HG03039 (cell line): Measurements from ENCODE around the gene SDR42E2.
"Not testable (repeated sequence)": the region's sequence is repeated elsewhere in the genome, so short reads cannot be mapped to it uniquely, and the experiment has no call there.

ENCODE experiments used
- ATAC-seq: cut with Tn5 transposase; IDR thresholded peaks from one replicate; pipeline ENCODE4 v1.9.1; 2021; ENCODE audit warnings: mild to moderate bottlenecking, moderate library complexity; ENCODE audit not compliant: unreplicated experiment

The SDR42E2 gene

DNA sequence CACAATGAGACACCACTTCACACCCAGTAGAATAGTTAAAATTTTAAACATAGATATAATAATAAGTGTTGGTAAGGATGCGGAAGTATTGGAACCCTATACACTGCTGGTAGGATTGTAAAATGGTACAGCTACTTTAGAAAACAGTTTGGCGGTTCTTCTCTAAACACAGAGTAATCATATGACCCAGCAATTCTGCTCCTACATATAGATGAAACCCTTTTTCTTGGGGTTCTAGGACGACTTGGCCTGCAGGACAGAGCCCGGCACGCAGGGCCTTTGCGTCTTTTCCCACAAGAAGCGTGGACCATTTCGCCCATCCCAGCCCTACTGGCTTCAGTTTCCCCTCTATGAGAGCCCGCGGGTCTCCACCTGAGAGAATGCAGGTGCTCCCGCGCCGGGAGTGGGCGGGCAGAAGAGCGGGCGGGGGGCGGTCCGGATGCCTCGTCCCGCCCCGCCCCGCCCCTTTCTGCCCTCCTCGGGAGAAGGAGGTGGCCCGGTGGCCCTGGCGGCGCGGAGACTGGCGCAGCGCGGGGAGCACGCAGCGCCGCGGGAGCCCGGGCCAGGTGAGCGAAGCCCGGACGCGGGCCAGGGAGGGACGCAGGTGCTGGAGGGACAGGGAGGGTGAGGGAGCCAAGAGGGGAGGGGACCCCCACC is at the start of gene SDR42E2:
TSS of gene SDR42E2 (plus strand) at position 508 of the 657 bp plus-strand sequence. CDS start 3,077 bp downstream, outside the sequence.
- no peak for ATAC-seq

DNA sequence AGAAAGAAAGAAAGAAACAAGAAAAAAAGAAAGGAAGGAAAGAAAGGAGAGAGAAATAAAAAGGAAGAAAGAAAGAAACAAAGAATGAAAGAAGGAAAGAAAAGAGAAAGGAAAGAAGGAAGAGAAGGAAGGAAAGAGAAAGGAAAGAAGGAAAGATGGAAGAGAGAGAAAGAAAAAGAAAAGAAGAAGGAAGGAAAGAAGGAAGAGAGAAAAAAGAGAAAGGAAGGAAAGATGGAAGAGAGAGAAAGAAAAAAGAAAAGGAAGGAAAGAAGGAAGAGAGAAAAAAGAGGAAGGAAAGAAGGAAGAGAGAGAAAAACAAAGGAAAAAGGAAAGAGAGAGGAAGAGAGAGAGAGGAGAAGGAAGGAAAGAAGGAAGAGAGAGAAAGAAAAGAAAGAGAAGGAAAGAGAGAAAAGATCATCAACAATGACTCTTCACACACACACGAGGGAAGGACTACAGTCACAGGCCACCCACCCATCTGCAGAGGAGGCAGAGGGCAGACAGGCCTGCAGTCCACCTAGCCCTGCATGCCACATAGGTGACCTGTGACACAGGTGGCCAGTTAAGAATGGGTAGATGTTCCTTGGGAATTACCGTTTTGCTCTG is 46.1 kb upstream of the SDR42E2 start:
- no peak for ATAC-seq

DNA sequence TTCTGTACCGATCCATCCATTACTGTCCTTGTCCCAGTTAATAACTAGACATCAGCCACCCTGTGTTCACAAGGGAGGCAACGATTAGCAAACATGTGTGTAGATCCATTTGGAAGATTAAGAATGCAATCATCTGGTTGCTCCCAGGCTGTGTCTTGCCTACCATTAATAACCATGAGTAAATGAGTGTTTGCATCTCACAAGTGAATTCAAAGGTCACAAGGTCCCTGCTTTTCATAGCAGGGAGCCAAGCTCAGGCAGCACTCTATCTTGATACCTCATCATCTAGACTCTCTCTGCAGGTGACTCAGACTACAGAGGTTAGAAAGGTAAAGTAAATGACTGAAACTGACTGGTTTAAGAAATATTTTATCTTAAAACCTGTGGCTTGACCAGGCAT is 44.7 kb upstream of the SDR42E2 start:
- ATAC-seq, result no peak

DNA sequence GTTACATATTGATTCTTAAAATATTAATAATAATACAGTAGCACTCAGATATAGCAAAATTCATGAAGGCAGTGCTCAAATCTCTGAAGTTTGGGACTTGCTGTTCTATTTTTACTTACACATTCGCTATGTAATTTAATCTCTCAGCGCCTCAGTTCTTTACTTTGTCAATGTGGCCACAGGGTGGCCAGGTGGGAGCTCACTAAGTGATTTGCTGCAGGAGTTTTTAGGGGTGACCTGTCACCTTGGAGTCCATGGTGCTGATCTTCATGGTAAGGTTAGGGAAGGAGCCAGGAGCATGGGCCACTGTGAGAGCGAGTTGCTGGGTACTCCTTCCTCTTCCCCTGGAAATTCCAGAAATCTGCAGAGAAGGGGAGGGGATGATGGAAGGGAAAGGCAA is 41.9 kb upstream of the SDR42E2 start:
- ATAC-seq, result no peak

DNA sequence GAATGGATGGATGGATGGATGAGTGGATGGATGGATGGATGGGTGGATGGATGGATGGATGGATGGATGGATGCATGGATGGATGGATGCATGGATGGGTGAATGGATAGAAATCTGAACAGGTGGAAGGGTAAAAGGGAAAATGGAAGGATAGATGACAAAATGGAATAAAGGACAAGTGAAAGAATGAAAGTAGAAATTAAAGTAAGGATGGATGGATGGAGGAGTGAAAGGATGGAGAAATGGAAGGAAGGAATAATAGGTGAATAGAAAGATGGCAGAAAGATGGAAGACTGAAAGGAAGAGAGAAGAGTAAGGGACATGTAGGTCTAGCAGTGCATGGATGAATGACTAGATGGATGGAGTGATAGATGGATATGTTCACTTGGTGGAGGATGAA is 40.1 kb upstream of the SDR42E2 start:
- ATAC-seq, result no peak

DNA sequence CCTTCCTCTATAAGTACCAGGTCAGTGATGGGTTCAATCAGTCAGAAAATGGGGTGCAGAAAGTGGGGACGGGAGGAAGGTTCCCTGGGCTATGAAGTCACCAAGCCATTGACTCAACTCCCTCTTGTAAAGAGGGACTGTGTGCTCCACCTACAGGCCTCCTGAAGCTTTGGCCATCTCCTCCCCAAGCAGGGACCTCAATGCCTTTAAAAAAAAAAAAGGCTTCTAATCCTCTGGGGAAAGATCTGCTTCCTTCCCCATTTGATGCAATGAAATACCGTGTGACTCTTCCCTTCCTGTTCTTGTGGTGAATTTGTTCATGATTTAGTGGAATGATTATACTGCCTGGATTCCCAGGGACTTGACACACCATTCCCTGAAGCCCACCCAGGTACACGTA is 39.2 kb upstream of the SDR42E2 start:
- no peak for ATAC-seq

DNA sequence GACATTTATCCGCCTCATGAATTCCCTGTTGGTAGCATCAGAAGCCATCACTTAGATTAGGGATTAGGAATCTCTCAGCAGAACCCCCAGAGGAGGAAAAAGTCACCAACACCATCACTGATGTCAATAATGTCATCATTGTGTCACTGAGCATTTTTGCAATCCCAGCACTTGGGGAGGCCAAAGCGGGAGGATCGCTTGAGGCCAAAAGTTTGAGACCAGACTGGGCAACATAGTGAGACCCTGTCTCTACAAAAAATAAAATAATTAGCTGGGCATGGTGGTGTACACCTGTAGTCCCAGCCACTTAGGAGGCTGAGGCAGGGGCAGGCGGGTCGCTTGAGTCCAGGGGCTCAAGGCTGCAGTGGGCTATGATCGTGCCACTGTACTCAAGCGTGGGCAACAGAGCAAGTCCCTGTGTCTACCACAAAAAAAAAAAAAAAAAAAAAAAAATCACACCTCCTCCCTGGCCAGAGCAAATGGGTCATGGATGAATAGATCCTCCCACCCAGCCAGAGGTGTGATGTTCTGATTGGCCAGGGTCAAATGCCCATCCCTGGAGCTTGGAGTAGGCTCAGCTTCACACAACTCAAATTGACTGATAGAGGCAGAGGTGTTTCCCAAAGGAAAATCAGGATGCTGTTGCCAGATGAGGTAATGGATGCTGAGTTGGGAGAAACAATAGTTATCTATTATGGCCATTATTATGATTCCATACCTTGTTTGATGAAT is 38.4 kb upstream of the SDR42E2 start:
- no peak for ATAC-seq

DNA sequence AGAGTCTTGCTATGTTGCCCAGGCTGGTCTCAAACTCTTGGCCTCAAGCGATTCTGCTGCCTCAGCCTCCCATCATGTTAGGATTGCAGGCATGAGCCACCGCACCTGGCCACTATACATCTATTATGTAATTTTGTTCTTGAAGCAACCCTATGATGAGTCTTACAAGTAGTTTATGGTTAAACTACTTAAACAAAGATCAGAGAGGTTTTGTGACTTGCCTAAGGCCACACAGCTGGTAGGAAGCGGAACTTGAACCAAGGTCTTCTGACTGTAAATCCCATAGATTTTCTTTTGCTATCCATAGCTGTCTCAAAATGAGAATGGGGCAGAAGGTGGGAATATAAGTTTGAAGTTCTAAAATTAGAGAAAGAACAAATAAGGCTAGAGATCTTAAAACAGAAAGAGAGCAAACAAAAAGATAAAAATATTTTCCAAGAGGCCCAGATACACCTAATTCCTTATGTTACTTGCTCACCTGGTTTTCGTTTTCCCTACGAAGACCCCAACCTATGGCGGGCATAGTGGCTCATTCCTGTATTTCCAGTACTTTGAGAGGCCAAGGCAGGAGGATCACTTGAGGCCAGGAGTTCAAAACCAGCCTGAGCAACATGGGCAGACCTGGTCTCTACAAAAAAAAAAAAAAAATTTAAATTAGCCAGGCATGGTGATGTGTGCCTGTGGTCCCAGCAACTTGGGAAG is 37.6 kb upstream of the SDR42E2 start:
- ATAC-seq, result no peak

DNA sequence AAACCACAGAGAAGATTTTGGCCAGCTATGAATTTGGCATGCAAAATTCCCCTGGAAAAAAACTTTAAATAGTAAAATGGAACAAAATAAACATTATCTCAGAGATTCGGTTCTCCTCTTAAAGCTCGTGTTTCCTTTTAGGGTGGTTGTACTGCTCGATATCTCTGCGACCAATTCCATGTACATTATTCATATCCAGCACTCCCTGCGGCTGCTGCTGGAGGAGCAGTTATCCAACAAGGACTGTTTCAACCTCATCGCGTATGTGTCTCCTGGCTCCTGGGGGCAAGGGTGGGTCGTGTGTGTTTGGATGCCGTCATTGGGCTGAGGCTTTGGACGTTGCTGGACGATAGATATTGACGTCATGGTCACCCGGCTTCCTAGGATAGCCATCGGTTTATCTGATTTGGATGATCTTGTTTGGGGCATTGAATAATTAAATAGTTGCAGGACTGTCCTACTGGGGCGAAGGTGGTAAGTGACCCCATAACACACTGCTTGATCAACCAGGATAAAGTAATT is 36.2 kb upstream of the SDR42E2 start:
- no peak for ATAC-seq

DNA sequence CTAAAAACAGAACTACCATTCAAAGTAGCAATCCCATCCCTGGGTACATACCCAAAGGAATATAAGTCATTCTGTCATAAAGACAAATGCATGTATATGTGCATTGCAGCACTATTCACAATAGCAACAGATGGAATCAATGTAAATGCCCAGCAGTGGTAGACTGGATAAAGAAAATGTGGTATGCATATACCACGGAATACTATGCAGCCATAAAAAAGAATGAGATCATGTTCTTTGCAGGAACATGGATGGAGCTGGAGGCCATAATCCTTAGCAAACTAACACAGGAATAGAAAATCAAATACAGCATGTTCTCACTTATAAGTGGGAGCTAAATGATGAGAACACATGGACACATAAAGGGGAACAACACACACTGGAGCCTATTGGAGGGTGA is 33.8 kb upstream of the SDR42E2 start:
- ATAC-seq, result not testable (repeated sequence)

DNA sequence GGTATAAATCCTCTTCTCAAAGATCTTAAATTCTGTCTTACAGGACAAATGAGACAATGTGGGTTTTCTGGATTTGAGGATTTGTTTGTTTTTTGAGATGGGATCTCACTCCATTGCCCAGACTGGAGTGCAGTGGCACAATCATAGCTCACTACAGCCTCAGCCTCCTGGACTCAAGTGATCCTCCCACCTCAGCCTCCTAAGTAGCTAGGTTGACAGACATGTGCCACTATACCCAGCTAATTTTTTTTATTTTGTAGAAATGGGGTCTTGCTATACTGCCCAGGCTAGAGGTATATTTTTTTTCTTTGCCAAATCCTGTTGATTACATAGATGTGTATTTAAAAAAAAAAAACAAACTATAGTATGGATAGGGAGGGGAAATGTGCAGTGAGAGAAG is 31.8 kb upstream of the SDR42E2 start:
- no peak for ATAC-seq

DNA sequence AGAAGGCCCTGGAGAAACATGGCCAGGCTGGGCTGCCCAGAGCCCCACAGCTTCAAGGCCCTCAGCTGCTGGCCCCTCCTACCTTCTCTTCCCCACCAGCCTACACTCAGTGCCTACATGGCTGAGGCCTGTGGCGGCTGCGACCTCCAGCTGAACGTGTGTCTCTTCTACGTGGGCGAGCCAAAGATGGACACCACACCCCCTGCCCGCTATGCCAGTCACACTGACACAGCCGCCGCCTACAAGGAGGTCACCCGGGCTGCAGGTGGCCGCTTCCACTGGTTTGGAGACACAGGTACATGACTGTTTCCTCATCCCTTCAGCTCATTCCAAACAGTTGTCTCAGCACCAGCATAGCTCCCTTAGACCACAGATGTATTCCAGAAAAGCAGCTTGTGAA is 29.5 kb upstream of the SDR42E2 start:
- no peak for ATAC-seq

DNA sequence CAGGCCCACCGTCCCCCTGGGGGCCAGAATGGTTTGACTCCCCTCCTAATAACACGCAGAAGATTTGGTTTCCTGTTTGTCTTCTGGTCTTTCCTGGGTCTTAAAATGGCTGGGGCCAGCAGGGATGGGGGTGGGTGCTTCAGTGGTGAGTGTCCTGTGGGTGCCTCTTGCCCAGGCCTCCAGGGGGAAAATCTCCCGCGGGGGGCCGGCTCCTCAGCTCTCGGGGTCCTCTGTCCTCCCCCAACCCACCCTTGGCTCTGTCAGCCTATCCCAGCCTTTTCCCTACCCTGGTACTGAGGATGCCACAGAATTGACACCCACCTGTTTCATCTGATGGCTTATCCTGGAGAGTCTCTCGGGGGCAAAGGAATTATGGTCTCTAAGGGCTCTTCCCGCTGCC is 23.8 kb upstream of the SDR42E2 start:
- ATAC-seq, result no peak

DNA sequence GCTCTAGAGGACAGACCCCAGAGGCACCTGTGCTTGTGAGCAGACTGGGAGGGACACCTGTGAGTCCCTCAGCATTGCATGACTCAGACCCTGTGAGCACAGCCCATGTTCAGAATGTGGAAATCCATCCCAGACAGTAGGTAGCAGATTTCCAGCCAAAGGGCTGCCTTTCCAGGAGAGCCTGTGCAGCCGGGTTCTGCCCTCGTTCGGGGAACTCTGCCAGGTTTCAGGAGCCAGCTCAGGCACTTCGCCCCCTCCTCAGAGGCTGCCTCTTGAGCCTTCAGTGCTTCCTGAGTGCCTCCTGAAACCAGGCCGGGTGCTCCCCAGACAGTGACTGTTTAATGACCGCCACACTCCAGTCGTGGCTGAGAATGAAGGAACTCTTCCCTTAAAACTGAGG is 23.3 kb upstream of the SDR42E2 start:
- no peak for ATAC-seq

DNA sequence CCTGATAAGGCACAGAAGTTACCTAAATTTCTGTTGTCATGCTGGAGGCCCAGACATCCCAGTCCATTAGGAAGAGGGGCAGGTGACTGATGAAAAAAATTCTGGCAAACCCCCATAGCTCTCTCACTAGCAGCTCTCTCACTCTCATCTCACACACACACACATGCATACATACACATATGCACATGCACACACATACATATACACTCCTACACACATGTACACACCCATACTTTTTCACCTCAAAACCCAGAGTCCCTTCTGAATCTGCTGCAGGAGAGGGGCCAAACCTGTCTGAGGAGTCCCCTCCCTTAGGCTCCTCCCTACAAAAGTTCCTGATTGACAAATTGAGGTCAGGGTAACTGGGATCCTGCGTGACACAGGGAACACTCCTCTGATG is 22.6 kb upstream of the SDR42E2 start:
- no peak for ATAC-seq

DNA sequence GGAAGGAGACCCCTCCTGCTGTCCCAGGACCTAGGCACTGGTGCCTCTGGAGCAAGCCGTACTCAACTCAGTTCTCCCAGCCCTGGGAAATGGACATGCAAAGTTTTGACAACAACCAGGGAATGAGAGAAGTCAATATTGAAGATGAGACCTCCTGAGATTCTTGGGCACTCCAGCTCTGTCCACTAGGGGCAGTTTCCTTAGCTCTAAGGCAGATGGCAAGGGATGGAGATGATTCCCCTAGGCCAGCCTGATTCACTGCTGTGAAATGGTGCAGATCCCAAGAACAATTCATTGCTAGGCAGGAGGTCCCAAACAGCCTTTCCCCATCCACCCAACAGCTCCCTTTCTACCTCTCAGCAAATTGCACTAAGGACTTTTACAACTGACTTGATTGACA is 20.5 kb upstream of the SDR42E2 start:
- ATAC-seq, result no peak

DNA sequence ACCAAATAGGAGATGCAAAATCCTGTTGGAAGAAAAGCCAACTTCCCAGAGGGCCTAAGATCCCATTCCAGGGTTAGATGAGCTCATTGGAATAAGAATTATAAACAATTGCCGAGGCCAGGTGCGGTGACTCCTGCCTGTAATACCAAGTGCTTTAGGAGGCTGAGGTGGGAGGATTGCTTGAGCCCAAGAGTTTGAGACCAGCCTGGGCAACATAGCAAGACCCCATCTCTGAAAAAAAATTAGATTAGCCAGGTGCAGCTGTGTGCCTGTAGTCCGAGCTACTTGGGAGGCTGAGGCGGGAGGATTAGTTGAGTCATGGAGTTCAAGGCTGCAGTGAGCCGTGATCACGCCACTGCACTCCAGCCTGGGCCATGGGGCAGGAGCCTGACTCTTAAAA is 17.8 kb upstream of the SDR42E2 start:
- ATAC-seq, result no peak

DNA sequence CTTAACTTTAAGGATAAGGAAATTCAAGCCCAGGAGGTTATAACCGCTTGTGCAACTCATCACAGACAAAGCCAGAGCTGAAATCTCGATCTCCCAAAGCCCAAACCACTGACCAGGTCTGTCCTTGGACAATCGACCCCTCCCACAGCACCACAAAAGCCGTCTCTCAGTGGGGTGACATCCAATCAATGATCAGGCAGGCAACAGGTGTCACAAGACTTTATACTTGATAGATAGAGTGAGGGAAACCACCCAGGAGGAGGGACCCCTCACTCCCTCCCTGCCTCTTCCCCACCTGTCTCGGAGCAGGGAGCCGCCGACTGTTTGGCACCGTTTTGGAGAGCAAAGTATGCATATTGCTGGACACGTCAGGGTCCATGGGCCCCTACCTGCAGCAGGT is 14.5 kb upstream of the SDR42E2 start:
- no peak for ATAC-seq

DNA sequence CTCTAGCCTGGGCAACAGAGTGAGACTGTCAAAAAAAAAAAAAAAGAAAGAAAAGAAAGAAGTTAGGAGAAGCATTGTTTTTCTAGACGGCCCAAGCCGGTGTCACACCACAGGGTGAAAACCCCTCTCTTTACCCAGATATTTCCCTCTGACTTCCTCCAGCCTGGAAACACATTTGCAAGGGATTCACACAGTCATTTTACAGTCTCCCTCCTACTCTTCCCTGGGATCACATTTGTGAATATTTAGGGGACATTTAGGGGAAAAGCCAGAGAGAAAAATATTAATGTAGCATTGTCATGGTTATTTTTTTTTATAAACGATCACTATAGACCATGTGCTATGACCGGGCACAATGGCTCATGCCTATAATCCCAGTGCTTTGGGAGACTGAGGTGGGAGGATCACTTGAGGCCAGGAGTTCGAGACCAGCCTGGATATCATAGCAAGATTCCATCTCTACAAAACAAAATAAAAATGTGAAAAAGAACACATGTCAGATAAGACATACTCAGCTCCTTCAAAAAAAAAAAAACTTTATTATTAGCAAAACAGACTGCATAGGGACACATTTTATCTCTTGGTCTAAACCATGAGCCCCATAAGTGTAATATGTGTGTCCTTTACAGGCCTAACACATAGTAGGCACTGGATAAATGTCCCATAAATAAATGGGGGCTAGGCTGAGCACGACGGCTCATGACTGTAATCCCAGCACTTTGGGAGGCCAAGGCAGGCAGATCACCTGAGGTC is 10.9 kb upstream of the SDR42E2 start:
- ATAC-seq, result no peak

DNA sequence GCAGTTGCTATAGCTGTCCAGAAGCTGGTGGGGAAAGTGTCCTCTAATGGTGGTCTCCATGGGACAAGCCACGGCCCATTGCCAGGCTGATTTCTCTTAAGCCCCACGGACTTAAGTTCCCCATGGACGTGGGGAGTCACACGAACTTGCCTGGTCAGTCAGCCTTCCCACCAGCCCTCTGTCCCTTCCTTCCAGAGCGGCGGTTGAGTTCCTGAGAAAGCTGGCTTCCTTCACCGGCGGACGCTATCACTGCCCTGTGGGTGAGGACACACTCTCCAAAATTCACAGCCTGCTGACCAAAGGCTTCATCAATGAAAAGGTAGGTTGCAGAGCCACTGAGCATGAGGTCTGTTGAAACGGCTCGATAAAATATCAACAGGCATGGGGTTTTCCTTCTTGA is 10.0 kb upstream of the SDR42E2 start:
- ATAC-seq, result no peak

DNA sequence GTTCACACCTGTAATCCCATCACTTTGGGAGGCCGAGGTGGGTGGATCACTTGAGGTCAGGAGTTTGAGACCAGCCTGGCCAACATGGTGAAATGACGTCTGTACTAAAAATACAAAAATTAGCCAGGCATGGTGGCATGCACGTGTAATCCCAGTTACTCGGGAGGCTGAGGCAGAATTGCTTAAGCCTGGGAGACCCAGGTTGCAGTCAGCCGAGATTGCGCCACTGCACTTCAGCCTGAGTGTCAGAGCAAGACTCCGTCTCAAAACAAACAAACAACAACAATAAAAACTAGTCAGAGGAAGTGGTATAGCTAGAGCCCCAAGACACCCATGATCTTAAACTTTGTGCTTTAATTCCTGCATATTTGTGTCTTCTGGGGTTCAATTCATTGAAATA is 9.2 kb upstream of the SDR42E2 start:
- ATAC-seq, result not testable (repeated sequence)
